Fibroblast of peridontal ligament (primary cell): Measurements from ENCODE around the gene NCK1.
A peak's percentile ranks its signal among the peaks of the same experiment; 100 is the strongest.

Source experiments
- DNase-seq: peaks from one replicate; pipeline ENCODE4 v3.0.0-alpha.2; 2010; ENCODE audit errors: extremely low read depth

Gene NCK1

DNA sequence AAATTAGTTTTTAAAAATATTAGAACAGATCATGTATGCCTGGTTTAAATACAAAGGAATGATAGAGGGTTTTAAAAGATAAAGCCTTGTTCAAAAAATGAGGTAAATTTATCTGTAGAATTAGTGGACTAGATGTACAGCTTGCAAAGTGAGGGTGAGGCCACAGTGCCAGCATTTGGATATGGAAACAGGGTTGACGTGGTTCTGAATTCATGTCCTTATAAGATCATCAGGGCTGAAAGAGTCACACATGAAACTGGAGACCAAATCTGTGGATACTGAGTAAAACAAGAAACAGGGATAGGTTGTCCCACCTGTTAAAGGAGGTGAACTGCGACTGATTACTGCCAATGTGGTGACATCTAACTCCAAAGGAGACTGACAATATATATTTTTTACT, 46.3 kb downstream of the NCK1 start:
- DNase-seq = no peak

GRCh38 chr3:136909187-136909586, 47.2 kb downstream of the NCK1 start:
- DNase-seq = no peak

GRCh38 chr3:136910697-136911096, 48.7 kb downstream of the NCK1 start:
- DNase-seq = no peak

- DNase-seq = no peak
These were observed 51.2 kb downstream of the NCK1 start for GRCh38 chr3:136913168-136913567.

DNA sequence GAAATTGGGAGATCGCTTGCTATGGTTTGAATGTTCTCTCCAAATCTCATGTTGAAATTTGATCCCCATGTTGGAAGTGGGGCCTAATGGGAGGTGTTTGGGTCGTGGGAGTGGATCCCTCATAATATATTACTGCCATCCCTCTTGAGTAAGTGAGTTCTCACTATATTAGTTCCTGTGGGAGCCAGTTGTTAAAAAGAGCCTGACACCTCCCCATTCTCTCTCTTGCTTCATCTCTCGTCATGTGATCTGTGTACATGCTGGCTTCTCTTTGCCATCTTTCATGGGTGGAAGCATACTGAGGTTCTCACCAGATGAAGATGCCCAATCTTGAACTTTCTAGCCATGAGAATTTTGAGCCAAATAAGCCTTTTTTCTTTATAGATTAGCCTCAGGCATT, 52.7 kb downstream of the NCK1 start:
- DNase-seq = no peak

- no peak for DNase-seq
These were observed 54.2 kb downstream of the NCK1 start for GRCh38 chr3:136916223-136916622.

- no peak for DNase-seq
These were observed 58.0 kb downstream of the NCK1 start for GRCh38 chr3:136919799-136920580.

DNA sequence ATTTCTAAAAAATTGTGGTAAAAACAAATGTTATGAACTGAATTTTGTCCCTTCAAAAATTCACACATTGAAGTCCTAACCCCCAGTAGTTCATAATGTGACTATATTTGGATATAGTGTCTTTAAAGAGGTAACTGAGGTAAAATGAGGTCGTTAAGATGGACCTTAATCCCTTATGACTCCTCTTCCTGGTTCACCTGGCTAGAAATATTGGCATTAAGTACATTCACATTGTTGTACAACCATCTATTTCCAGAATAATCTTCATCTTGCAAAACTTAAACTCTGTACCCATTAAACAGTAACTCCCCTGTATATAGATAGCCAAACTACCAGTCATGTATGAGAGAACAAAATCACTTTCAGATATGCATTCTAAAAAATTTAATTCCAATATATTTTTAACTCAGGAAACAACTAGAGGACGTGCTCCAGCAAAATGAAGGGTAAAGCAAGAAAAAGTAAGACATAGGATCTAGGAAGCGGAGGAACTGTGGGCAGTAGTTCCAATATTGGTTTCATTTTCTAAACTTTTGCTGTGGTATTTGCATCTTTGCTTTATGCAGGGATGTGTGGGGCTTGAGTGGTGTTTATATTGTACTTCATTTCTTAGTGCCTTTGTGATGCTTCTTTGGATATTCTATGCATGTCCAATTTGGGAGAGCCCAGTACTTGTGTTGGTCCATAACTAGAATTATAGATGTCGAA, 59.0 kb downstream of the NCK1 start:
- no peak for DNase-seq

GRCh38 chr3:136925425-136926190, 63.6 kb downstream of the NCK1 start:
- DNase-seq = peak; percentile 23

DNA sequence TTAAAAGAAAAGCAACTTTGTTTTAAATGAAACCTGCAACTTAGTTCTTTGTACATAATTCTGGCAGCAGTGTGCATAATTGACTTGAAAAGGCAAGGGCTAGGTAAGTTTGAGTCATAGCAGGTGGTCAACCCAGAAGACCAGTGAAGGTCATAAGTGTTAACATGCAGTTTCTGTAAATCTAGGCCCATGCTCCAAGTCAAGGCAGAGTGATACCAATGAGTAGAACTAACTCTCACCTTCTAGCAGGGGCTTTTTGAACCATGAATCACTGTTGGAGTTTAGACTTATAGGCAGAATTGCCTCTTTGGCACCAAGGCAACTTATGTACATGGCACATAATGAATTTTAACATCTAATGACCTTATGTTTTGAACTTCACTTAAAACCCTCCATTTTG, 66.2 kb downstream of the NCK1 start:
- no peak for DNase-seq

- DNase-seq = peak; percentile 66
These were observed 68.1 kb downstream of the NCK1 start for GRCh38 chr3:136929977-136930670.

- no peak for DNase-seq
These were observed 69.6 kb downstream of the NCK1 start for GRCh38 chr3:136931606-136932005.

DNA sequence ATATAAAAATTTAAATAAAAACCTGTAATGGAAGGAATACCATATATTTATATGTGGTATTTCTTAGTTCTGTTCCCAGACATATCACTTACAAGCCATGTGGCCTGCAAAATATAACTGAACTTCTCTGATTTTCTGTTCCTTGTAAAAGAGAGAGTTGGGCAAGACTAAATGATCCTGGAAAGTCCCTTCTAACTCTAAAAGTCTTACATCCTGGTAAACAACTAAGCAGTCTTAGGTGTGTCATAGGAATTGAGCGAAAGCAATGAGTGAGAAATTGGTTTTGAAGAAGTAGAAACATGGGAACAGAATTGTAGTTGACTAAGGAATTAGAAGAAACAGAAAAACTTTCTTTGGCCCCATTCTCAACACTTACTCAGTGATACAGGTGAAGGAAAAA, 70.5 kb downstream of the NCK1 start:
- DNase-seq = peak; percentile 18

DNA sequence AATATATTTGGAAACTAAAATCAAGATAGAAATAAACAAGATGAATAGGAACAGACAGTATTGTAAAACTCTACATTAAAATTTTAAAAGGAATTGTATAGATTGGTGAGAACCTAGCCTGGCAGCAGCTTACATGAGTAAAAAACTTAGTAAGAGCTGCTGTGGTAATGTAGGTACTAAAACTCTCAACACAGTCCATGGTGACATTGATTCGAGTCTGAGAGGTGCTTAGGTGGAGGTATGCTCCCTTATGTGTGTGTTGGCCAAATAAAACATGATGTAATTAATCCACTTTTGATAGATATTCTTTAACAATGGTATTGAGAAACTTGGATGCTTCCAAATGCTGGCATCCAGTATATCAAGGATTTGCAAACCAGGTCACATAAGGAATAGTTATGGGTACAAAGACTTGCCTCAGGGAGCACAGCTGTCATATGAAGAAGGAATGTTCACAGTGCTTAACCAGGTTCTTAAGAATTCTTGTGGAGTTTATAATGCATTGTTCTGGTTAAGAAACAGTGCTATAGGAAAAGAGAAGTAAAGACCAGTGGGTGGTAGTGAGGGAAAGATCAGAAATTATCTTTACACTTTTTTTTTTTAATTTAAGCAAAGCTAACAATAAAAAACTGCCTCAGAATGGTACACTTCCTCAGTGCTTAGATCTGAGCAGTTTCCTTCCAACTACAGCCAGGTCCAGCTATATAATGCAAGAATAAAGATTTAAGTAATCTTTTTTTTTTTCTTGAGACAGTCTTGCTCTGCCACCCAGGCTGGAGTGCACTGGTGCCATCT, 71.2 kb downstream of the NCK1 start:
- DNase-seq = no peak

DNA sequence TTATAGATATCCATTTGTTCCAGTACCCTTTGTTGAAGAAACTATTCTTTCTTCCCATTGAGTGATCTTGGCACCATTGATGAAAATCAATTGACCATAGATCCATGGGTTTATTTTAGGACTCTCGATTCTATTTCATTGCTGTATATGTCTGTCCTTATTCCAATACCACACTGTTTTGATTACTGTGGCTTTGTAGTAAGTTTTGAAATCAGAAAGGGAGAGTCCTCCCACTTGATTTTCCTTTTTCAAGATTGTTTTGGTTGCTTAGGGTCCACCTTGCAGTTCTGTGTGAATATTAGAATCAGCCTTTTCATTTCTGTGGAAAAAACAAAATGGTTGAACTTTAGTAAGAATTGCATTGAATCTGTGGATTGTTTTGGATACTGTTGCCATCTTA, 75.2 kb downstream of the NCK1 start:
- DNase-seq = no peak

DNA sequence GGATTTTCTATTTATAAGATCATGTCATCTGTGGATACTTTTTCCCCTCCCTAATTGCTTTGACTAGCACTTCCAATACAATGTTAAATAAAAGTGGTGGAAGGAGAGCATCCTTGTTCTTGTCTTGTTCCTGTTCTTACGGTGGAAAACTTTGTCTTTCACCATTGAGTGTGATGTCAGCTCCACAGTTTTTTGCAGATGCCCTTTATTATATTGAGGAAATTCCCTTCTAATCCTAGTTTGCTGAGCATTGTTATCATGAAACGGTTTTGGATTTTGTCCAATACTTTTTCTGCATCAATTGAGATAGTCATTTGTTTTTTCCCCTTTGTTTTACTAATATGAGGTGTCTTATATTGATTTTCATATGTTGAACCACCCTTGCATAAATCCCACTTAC, 75.8 kb downstream of the NCK1 start:
- DNase-seq = no peak

- peak; percentile 49 for DNase-seq
These were observed 76.3 kb downstream of the NCK1 start for GRCh38 chr3:136938334-136938733.

GRCh38 chr3:136939489-136939888, 77.5 kb downstream of the NCK1 start:
- DNase-seq = no peak

- DNase-seq = no peak
These were observed 80.8 kb downstream of the NCK1 start for GRCh38 chr3:136942803-136943202.

DNA sequence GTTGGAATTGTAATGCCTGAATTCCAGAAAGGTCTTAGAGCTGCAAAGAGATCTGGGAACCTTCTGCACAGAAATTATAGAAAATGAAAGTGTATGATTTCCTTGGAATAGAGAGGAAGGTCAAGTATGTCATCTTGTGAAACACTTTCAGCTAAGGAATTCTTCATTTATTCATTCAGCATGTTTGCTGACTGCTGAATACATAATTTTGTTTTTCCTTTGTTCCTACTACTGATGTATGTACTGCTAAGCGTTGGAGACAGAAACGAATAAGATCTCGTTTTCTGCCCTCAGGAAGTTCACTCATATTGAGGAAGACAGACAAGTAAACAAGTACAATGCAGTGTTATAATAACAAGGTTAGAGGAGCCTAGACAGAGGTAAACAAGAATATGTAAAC, 81.4 kb downstream of the NCK1 start:
- peak; percentile 63 for DNase-seq

DNA sequence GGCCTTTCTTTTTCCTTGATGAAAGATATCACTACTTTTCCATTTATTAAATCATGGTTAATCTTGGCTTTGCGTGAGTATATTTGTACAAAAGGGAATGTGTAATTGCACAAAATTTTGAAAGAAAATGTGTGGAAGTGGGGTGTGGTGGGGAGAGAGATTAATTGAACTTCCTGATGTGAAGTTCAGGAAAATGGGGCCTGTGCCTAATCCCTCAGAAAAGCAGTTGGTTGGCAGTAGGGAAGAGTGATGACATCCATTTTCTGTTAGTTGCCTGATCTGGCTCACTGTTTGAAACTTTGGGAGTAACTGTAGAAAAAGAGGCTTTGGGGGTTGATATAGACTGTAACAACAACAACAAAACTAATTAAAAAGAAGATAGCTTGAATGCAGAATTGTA, 85.0 kb downstream of the NCK1 start:
- no peak for DNase-seq
